Islet precursor cell (in vitro differentiated cells): Measurements from ENCODE around the gene NECTIN2.
"Not testable (repeated sequence)": the region's sequence is repeated elsewhere in the genome, so short reads cannot be mapped to it uniquely, and the experiment has no call there.

ENCODE experiments used
- DNase-seq: peaks from one replicate; pipeline ENCODE4 v3.0.0-alpha.2; 2018

NECTIN2 gene

DNA sequence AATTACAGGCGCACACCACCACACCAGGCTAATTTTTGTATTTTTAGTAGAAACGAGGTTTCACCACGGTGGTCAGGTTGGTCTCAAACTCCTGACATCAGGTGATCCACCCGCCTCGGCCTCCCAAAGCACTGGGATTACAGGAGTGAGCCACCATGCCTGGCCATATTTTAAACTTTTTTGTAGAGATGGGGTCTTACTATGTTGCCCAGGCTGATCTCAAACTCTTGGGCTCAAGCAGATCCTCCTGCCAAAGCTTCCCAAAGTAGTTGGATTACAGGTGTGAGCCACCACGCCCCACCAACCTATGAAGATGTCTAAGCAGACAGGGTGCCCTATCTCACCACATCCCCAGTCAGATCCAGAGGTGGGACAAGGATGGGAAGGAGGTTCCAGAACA is 65.8 kb downstream of the NECTIN2 start:
- DNase-seq, result not testable (repeated sequence)

DNA sequence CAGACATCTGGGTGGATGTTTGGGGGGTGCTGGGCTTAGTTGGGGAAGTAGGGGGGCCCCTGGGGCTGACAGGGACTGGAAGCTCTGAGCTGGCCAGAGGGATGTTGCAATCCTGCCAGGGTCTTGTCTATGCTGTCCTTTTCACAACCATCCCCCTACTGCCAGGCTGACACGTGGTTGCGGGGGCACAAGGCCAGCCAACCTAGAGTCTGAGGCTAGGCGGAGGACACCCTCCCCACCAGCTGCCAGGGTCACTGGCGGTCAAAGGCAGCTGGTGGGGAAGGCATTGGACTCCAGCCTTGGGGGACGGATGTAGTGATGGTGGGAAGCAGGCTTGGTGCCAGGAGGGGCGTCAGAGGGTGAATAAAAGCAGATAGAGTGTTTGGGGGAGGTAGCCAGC is 66.8 kb downstream of the NECTIN2 start:
- no peak for DNase-seq

DNA sequence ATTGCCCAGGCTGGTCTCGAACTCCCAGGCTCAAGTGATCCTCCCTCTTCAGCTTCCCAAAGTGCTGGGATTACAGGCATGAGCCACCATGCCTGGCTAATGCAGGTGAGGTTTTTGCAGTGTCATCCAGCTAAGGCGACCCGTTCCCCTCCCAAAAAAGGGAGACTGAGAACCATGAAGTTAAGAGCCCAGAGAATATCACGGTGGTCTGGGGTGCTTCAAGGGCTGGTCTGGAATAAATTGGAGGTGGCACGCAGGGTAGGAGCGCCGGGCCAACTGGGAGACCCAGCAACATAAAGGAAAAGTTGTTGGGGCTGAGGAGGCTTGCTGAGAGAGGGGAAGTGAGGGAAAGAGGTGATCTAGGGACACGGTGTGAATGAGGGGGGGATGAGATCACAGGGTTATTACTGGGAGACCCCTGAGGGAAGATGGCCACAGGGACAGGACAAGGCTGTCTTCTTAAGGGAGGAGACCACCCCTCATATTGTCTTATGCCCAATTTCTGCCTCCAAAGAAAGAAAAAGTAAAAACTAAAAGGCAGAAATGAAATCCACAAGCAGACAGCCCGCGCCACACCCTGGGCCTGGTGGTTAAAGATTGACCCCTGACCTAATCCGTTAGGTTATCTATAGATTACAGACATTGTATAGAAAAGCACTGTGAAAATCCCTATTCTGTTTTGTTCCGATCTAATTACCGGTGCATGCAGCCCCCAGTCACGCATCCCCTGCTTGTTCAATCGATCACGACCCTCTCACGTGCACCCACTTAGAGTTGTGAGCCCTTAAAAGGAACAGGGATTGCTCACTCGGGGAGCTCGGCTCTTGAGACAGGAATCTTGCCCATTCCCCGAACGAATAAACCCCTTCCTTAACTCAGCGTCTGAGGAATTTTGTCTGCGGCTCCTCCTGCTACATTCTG is 67.7 kb downstream of the NECTIN2 start:
- not testable (repeated sequence) for DNase-seq

DNA sequence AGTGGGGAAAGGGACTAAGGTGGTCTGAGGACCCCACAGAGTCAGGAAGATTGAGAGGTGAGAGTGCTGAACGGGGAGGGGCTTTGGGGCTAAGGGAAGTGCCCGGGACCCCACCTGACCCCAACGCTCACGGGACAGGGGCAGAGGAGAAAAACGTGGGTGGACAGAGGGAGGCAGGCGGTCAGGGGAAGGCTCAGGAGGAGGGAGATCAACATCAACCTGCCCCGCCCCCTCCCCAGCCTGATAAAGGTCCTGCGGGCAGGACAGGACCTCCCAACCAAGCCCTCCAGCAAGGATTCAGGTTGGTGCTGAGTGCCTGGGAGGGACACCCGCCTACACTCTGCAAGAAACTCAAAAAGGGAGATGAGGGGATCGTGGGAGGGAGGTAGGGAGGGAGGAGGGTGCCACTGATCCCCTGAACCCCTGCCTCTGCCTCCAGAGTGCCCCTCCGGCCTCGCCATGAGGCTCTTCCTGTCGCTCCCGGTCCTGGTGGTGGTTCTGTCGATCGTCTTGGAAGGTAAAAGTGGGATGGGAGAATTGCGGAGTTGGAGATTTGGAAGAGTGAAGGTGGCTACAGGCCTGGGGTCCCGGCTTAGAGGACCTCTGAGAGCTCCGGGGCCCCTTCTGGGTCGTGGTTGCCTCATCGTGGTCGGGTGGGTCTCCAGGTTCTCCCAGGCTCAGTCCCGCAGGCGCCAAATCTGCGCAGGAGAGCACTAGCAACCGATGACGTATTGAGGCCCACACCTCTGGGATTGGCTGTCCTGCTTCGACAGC is 68.5 kb downstream of the NECTIN2 start, which contains the start of gene APOC1:
Gene APOC1, plus strand, starts transcription at position 176 of the 774 bp plus-strand sequence. Its CDS starts 284 bp downstream, at position 460.
- DNase-seq, result peak; percentile 96

DNA sequence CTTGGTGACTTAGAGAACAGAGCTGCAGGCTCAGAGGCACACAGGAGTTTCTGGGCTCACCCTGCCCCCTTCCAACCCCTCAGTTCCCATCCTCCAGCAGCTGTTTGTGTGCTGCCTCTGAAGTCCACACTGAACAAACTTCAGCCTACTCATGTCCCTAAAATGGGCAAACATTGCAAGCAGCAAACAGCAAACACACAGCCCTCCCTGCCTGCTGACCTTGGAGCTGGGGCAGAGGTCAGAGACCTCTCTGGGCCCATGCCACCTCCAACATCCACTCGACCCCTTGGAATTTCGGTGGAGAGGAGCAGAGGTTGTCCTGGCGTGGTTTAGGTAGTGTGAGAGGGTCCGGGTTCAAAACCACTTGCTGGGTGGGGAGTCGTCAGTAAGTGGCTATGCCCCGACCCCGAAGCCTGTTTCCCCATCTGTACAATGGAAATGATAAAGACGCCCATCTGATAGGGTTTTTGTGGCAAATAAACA is 78.2 kb downstream of the NECTIN2 start:
- no peak for DNase-seq

DNA sequence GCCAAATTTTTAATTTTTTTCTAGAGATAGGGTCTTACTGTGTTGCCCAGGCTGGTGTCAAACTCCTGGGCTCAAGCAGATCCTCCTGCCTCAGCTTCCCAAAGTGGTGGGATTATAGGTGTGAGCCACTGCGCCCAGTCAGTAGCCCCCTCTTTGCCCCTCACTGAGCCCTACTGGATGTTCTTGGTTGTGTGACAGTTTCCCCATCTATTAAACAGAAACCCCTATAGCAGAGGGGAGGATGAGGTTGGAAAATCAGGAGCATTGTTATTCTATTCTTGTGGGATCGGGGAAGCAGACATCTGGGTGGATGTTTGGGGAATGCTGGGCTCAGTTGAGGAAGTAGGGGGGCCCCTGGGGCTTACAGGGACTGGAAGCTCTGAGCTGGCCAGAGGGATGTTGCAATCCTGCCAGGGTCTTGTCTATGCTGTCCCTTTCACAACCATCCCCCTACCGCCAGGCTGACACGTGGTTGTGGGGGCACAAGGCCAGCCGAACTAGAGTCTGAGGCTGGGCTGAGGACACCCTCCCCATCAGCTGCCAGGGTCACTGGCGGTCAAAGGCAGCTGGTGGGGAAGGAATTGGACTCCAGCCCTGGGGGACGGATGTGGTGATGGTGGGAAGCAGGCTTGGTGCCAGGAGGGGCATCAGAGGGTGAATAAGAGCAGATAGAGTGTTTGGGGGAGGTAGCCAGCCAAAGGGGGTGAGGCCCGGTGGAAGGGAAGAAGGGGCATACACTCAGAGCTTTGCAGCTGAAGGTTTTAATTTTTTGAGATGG is 79.2 kb downstream of the NECTIN2 start:
- no peak for DNase-seq

DNA sequence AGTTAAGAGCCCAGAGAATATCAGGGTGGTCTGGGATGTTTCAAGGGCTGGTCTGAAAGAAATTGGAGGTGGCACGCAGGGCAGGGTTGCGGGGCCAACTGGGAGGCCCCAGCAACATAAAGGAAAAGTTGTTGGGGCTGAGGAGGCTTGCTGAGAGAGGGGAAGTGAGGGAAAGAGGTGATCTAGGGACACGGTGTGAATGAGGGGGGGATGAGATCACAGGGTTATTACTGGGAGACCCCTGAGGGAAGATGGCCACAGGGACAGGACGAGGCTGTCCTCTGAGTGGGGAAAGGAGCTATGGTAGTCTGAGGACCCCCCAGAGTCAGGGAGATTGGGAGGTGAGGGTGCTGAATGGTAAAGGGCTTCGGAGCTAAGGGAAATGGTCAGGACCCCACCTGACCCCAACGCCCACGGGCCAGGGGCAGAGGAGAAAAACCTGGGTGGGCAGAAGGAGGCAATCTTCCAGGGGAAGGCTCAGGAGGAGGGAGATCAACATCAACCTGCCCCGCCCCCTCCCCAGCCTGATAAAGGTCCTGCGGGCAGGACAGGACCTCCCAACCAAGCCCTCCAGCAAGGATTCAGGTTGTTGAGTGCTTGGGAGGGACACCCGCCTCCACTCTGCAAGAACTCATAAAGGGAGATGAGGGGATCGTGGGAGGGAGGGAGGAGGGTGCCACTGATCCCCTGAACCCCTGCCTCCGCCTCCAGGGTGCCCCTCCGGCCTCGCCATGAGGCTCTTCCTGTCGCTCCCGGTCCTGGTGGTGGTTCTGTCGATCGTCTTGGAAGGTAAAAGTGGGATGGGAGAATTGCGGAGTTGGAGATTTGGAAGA is 80.4 kb downstream of the NECTIN2 start:
- DNase-seq, result not testable (repeated sequence)

DNA sequence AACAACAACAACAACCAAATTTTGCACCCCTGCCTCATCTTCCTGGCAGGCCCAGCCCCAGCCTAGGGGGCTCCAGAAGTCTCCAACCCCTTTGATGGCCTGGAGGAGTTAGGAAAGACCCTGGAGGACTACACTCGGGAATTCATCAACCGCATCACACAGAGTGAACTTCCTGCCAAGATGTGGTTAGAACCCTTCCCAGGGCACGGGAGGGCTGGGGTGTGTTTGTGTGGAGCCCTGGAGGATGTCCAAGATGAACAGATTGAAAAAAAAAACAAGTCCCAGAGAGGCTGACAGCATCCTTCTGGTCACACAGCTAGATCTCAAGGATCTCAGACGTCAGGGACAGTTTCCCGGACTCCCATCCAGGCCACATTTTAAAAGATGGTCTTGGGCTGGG is 81.6 kb downstream of the NECTIN2 start:
- DNase-seq, result no peak

DNA sequence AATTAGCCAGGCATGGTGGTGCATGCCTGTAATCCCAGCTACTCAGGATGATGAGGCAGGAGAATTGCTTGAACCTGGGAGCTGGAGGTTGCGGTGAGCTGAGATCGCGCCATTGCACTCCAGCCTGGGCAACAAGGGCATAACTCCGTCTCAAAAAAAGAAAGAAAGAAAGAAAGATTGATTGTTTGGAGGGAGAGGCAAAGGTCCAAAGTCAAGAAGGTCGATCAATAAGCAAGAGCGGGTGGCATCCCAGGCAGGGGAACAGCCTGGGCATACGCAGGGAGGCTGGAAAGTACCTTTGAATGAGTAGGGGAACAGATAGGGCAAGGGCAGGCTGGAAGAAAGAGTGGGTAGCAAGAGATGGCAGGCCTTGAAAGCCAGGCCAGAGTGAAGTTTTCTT is 84.0 kb downstream of the NECTIN2 start:
- no peak for DNase-seq

DNA sequence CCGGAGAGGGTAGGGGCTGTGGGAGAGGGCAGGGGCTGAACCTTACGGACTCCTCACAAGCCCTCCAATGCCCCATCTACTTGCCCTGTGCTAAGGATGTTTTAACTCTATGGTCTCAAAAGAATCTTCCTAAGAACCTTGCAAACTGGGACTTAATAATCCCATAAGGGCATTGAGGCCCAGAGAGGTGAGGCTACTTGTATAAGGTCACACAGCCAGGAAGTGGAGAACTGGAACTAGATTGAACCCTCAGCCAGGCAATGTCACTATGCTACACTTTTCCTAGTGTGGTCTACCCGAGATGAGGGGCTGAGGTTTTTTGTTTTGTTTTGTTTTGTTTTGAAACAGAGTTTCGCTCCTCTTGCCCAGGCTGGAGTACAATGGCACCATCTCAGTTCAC is 85.4 kb downstream of the NECTIN2 start:
- DNase-seq, result no peak
